GM12878 (cell line): ENCODE measurements around the gene HTRA2. TPM values are rescaled to one million over a fixed set of nuclear protein-coding genes. Genes with fewer than 3 reads are reported as not detected.

Source experiments
- ATF2 ChIP-seq: IDR thresholded peaks from 2 replicates; pipeline ENCODE4 v1.6.1; 2012; ENCODE audit warnings: low read length, inconsistent platforms
- ATF7 ChIP-seq: fragments of 450-650 bp; IDR thresholded peaks from 2 replicates; pipeline ENCODE4 v1.6.1; 2016; ENCODE audit warnings: low read depth, mild to moderate bottlenecking
- BCL3 ChIP-seq: IDR thresholded peaks from 2 replicates; pipeline ENCODE4 v1.6.1; 2011; ENCODE audit warnings: borderline replicate concordance, low read depth, mild to moderate bottlenecking, moderate library complexity, low read length; ENCODE audit not compliant: insufficient read depth, poor library complexity, severe bottlenecking
- CBFB ChIP-seq: IDR thresholded peaks from 2 replicates; pipeline ENCODE4 v1.6.1; 2016; ENCODE audit warnings: antibody characterized with exemption, low read depth
- CEBPZ ChIP-seq: fragments of 150-350 bp; IDR thresholded peaks from 2 replicates; pipeline ENCODE4 v1.6.1; 2016; ENCODE audit warnings: low read depth, low read length
- CHD4 ChIP-seq: fragments of 200-600 bp; sonication (generic); IDR thresholded peaks from 2 replicates; pipeline ENCODE4 v1.6.1; 2016; ENCODE audit warnings: mild to moderate bottlenecking
- GABPA ChIP-seq: IDR thresholded peaks from 2 replicates; pipeline ENCODE4 v1.6.1; 2014; ENCODE audit warnings: antibody characterized with exemption, low read depth, mild to moderate bottlenecking, inconsistent platforms
- IKZF2 ChIP-seq, 2 experiments: fragments of 450-650 bp; IDR thresholded peaks; 2 replicates each; pipeline ENCODE4 v1.6.1; 2017; ENCODE audit warnings: mild to moderate bottlenecking in 2 of 2, moderate library complexity in 2 of 2
- MAX ChIP-seq: IDR thresholded peaks from 2 replicates; pipeline ENCODE4 v1.6.1; 2012; ENCODE audit warnings: low read depth, low read length, improper control_type of control experiment
- NFIC ChIP-seq: IDR thresholded peaks from 2 replicates; pipeline ENCODE4 v1.6.1; 2012; ENCODE audit warnings: low read depth, mild to moderate bottlenecking, inconsistent platforms, low read length, moderate library complexity
- NFYB ChIP-seq: IDR thresholded peaks from 2 replicates; pipeline ENCODE4 v1.6.1; 2011; ENCODE audit warnings: low read depth, mild to moderate bottlenecking, low read length, improper control_type of control experiment, moderate library complexity; ENCODE audit not compliant: insufficient read depth
- NR2C2 ChIP-seq: IDR thresholded peaks from 2 replicates; pipeline ENCODE4 v1.6.1; 2011; ENCODE audit warnings: borderline replicate concordance, low read depth; ENCODE audit not compliant: control insufficient read depth, insufficient read length
- PAX5 ChIP-seq: IDR thresholded peaks from 2 replicates; pipeline ENCODE4 v1.6.1; 2011; ENCODE audit warnings: low read depth, low read length, borderline replicate concordance
- PBX3 ChIP-seq: IDR thresholded peaks from 2 replicates; pipeline ENCODE4 v1.6.1; 2011; ENCODE audit warnings: mild to moderate bottlenecking, low read depth, low read length, moderate library complexity; ENCODE audit not compliant: insufficient replicate concordance
- POLR2AphosphoS2 ChIP-seq: IDR thresholded peaks from 2 replicates; pipeline ENCODE4 v1.6.1; 2011; ENCODE audit warnings: low read depth, mild to moderate bottlenecking, low read length, improper control_type of control experiment, moderate library complexity
- RAD51 ChIP-seq: fragments of 450-650 bp; IDR thresholded peaks from 2 replicates; pipeline ENCODE4 v1.6.1; 2016; ENCODE audit warnings: moderate library complexity, mild to moderate bottlenecking, inconsistent platforms
- RB1 ChIP-seq: fragments of 450-650 bp; formaldehyde crosslinking; IDR thresholded peaks from 2 replicates; pipeline ENCODE4 v1.6.1; 2017; ENCODE audit warnings: mild to moderate bottlenecking, borderline replicate concordance
- SIX5 ChIP-seq: IDR thresholded peaks from 2 replicates; pipeline ENCODE4 v1.6.1; 2011; ENCODE audit warnings: mild to moderate bottlenecking, low read depth, low read length, moderate library complexity; ENCODE audit not compliant: severe bottlenecking
- SUPT20H ChIP-seq: IDR thresholded peaks from 2 replicates; pipeline ENCODE4 v1.6.1; 2011; ENCODE audit warnings: low read depth, mild to moderate bottlenecking, low read length, moderate library complexity, borderline replicate concordance; ENCODE audit not compliant: control insufficient read depth
- SUZ12 ChIP-seq: fragments of 200-600 bp; sonication (generic); IDR thresholded peaks from one replicate; pipeline ENCODE4 v1.6.1; 2018; ENCODE audit warnings: antibody characterized with exemption, mild to moderate bottlenecking; ENCODE audit not compliant: unreplicated experiment
- ZZZ3 ChIP-seq: IDR thresholded peaks from 2 replicates; pipeline ENCODE4 v1.6.1; 2011; ENCODE audit warnings: low read depth; ENCODE audit not compliant: control insufficient read depth, insufficient read length
- polyA plus RNA-seq, 11 experiments: library from polyadenylated mRNA; depleted of rRNA in 4 of 11; unstranded in 6 of 11; stranded (reverse) in 5 of 11; fragments of >200 nt; fragmentation: Nextera tagmentation in 4 of 11; fragmentation: Illumina TruSeq in 1 of 11; extraction: Ambion mirVana in 4 of 11; extraction: Trizol in 1 of 11; gene quantifications; 1 replicate in 1 of 11; 2 replicates in 10 of 11; pipeline versions ENCODE4 v1.2.1 to v1.2.3, GENCODE V29; 2011 to 2016; ENCODE audit warnings: inconsistent platforms in 2 of 11, missing spikeins in 2 of 11, low read depth in 1 of 11
- total RNA-seq, 4 experiments: library from RNA; depleted of rRNA in 3 of 4; stranded (reverse); fragments of >200 nt in 3 of 4; fragmentation: Illumina TruSeq in 1 of 4; extraction: Trizol in 1 of 4; gene quantifications; 2 replicates each; pipeline versions ENCODE4 v1.2.1 to v1.2.3, GENCODE V29; 2013 to 2021

The HTRA2 gene
- total and polyA plus RNA-seq, 10 of the 15 experiments (the other 5 are each of a cell fraction or from before 2014, with no cell fraction given): 42.3 to 73.9 (median 54.6) TPM

- TF ChIP-seq ZZZ3: no peak
- TF ChIP-seq CHD4: no peak
- TF ChIP-seq CBFB: peak; percentile 77; the same call in 1 of the 2 replicates
- TF ChIP-seq MAX: peak; percentile 21
- TF ChIP-seq IKZF2 (IDR thresholded peaks at IDR 0.05): peak; percentile 67 to 75; a peak in 3 of 4 replicates
- TF ChIP-seq SIX5: peak; percentile 93
- no peak; the same call in 1 of the 2 replicates for TF ChIP-seq ATF7
- TF ChIP-seq CEBPZ: no peak
- no peak for TF ChIP-seq SUPT20H
- no peak for TF ChIP-seq NFIC
- no peak for TF ChIP-seq GABPA
- peak; percentile 19; the same call in 1 of the 2 replicates for TF ChIP-seq PAX5
- no peak for TF ChIP-seq BCL3
- TF ChIP-seq PBX3: no peak
- TF ChIP-seq POLR2AphosphoS2: peak; percentile 76; the same call in 1 of the 2 replicates
- TF ChIP-seq NFYB: no peak
- no peak for TF ChIP-seq RAD51
- no peak for TF ChIP-seq SUZ12
- peak; percentile 56; the same call in 1 of the 2 replicates for TF ChIP-seq RB1
- no peak for TF ChIP-seq ATF2
- no peak for TF ChIP-seq NR2C2
Measured at GRCh38 chr2:74529357-74530238, at the start of gene HTRA2, which contains the start of gene AUP1 (continued).
